Activated CD4-positive, alpha-beta T cell treated with anti-CD3 and anti-CD28 coated beads, Interleukin-2, amount 50 U/mL, for 16 hours (primary cell): Measurements from ENCODE around the gene TOR1B.

ENCODE experiments used
- DNase-seq: peaks from one replicate; pipeline ENCODE4 v3.0.0-alpha.2; 2020

Gene TOR1B

DNA sequence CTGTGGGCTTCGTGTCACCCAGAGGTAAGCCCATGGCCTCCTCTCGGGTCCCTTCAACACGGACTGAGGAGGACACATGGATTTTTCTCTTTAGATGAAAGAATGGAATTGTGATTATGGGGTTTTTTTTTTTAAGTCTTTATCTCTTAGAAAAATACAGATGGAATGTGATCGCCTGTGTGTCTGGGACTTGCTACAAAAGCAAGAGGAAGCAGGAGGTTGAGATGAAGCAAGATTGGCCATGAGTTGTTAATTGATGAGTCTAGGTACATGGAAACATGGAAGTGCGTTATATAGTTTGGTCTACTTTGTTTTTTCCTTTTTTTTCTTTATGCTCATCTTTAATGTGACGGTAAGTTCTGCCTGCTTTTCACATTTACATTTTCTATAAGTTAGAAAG lies 46.9 kb downstream of the TOR1B start:
- no peak for DNase-seq

DNA sequence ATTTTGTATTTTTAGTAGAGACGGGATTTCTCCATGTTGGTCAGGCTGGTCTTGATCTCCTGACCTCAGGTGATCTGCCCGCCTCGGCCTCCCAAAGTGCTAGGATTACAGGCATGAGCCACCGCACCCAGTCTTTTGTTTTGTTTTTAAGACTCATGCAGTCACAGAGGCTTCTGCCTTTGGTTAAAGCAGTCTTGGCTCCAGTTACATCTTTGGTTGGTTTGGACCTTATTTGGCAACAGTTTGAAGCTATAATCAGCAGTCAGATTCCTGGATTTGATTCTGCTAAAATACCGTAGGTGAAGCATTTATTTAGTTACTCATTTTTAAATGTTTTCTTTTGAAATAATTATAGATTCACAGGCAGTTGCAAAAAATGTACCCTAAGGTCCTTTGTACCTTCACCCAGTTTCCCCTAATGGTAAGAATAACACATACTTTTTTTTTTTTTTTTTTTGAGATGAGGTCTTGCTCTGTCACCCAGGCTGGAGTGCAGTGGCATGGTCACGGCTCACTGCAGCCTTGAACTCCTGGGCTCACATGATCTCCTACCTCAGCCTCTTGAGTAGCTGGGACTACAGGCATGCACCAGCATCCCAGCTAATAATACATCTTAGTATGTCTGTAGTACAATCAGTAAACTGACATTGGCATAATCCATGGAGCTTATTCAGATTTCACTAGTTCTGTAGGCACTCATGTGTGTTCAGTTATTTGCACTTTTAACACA lies 48.0 kb downstream of the TOR1B start:
- DNase-seq = no peak

DNA sequence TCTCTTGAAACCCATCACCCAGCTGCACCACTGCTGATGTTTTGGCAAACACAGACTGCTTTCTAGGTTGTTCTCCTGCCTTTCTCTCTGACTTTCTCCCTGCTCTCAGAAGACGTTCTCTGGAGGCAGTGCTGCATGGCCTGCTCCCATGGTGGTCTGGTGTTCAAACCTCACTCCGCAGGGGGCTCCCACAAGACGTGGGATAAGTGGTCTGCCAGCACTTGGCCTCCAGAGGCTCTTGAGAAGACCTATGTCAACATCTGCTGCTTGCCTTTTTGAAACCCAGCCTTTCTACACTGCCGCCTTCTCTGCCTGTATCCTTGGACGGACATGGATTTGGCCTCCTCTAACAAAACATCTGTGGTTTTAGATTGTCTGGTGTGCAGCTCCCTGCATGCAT lies 48.8 kb downstream of the TOR1B start:
- DNase-seq = no peak

DNA sequence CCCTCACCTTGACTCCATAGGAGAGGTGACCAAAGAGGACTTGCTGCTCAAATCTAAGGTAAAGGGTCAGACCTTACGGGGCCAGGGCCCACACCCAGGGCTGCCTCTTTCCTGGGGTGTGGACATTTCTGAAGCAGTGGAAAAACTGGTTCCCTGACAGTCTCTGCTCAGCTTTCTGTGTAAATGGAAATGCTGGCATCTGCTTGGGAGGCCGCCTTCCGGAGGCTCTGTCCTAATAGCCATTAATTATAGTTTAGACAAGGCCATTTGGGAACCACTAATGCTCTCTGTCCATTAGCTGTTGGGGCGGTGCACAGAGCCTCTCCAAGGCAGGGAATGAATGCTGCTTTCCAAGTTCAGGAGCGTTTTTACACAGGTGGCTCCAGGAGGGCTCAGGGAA lies 49.6 kb downstream of the TOR1B start:
- DNase-seq = no peak

DNA sequence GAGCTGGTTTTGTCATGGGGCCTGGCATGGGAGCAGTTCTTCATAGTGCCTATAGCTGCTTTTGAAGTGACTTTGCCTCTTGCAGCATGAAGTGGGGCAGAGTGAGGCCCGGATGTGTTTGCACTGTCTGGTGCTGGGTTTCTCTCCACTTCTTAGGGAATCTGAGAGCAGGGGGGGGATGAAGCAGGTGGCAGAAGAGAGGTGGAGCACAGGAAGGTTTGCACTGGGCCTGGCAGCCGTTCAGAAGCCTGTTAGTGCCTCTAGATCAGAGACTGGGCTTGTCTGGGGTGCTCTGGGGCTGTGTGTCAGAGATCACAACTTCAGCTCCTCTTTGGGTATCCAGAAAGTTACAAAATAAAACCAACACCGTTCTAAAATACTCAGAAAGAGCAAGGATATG lies 50.6 kb downstream of the TOR1B start:
- no peak for DNase-seq

DNA sequence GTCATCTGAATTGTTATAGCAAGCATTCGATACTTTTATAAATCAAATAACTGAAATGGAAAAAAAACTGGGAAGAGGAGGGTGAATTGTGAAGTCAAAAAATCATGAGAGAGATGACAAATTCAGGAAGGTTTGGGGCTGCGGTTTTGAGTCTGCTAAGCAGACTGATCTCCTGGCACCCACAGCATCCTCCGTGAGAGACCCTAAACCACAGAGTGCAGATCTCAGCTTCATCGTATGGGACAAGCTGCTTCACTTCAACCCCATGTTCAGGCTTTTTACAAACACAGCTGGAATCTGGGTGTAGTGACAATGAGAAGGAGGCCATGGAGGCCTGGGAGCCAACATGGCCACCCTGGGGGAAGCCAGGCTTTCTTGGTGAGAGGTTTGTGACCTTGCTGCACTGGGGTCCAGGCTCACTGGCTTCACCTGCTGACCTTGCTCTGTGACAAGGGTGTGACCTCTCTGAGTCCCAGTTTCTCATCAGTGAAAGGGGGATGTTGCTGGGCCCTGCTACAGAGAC lies 51.7 kb downstream of the TOR1B start:
- DNase-seq = no peak

DNA sequence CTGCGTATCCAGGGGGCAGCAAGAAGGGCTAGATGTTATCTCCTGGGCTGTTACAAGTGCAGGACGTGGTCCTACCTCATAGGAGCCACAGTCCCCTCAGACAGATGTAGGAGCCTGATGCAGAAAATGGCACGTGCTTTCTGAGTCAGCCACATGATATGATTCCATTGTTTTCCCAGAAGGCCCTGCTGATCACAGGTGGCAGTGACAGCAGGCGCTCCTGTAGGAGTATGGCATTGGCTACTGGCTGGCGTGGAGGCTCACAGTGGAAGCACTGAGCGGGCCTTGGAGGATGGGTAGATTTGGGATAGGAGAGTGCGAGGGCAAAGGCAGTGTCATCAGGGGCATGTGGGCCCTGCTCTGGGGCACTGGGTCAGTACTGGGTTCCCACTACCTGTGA lies 54.2 kb downstream of the TOR1B start:
- DNase-seq = no peak

DNA sequence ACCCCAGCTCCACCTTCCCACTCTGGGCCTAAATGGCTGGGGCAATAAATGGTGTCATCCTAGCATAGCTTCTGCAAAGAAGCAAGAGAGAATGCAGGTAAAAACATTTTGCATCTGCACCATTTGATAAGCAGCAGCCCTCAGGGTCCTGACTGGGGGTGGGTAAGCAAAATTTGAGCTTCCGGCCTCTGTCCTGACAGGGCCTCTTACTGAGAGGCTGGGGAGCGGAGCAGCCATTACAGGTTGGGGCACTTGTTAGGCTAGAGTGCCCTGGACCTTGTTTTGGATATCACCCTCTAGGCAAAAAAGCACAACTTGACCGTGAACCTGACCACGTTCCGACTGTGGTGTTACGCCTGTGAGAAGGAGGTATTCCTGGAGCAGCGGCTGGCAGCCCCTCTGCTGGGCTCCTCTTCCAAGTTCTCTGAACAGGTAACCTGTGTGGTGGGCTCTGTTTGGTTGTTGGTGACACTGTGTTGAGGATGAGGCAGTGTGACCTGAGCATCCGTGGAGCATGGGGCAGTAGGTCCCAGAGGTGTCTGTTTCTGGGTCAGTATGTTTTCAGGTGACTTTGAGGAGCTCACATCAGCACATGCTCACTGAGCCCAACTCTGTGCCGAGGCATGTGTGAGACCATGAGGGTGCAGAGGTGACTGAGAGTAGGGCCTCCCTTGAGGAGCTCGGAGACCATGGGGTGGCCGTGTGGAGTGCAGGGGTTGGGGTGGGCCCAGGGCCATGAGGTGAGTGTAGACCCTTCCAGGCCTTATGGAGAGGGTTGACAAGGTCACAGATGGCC lies 55.4 kb downstream of the TOR1B start:
- no peak for DNase-seq
